ENCODE measurements around the gene HORMAD2. TPM values are rescaled to one million over a fixed set of nuclear protein-coding genes. Genes with fewer than 3 reads are reported as not detected.

The HORMAD2 gene
- total RNA-seq, 6 experiments from 2014 or later = not detected

DNA sequence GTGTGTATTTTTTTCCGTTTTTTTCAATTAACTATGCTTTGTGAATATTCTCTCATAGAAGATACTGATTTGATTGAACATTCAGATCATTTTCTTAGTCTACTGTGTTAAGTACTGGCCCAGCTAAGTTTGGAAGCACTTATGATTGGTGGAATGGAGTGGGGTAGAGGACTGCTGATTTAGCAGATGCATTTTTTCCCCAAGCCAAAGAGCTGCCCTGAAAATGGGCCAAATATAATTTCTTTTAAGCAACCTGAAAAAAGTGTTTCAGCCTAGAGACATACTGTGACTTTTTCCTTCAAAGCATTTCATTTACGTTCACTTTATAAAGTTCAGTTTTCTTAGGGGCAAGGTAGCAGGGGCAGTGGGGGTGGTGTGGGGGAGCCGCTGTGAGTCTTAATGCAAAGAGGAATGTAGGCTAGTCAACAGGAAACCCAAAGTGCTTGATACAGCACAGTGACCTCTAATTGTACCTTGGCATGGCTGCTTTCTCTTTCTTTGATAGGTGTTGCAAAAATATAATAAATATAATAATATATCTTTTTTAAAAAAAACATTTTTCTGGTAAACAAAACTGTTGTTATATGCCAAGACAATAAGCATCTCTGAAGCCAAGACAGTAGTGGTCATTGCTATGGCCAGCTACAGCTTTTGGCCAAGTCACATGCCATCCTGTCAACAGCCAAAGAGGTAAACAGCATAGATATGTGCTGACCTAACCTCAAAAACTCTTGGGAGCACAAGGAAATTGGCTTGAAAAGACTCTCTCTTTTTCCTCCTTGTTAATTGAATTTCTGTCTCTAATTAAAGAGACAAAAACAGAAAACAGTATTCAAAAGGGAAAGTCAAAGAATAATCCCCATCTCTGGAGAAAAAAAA, 107.5 kb downstream of the HORMAD2 start:
- Mint-ChIP-seq H3K9me3 (no peaks in the 10 kb centered on the region), H3K36me3 (ENCODE audit: low read depth) (no peaks in the 10 kb centered on the region), H3K27ac (no peak overlapping the region), H3K4me3 (no peak overlapping the region), H3K4me1 (ENCODE audit: low read depth) (peaks cover 26% of the 10 kb centered on the region), H3K27me3 (ENCODE audit: insufficient read depth) (peaks cover 13% of the 10 kb centered on the region)
- no peak for DNase-seq
- TF ChIP-seq, protein P1, sequence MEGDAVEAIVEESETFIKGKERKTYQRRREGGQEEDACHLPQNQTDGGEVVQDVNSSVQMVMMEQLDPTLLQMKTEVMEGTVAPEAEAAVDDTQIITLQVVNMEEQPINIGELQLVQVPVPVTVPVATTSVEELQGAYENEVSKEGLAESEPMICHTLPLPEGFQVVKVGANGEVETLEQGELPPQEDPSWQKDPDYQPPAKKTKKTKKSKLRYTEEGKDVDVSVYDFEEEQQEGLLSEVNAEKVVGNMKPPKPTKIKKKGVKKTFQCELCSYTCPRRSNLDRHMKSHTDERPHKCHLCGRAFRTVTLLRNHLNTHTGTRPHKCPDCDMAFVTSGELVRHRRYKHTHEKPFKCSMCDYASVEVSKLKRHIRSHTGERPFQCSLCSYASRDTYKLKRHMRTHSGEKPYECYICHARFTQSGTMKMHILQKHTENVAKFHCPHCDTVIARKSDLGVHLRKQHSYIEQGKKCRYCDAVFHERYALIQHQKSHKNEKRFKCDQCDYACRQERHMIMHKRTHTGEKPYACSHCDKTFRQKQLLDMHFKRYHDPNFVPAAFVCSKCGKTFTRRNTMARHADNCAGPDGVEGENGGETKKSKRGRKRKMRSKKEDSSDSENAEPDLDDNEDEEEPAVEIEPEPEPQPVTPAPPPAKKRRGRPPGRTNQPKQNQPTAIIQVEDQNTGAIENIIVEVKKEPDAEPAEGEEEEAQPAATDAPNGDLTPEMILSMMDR (IDR thresholded peaks at IDR 0.05) = no peak

GRCh38 chr22:30188911-30189310, 108.6 kb downstream of the HORMAD2 start:
- Mint-ChIP-seq H3K9me3 (no peaks in the 10 kb centered on the region), H3K4me1 (ENCODE audit: low read depth) (peaks cover 31% of the 10 kb centered on the region), H3K36me3 (ENCODE audit: low read depth) (no peaks in the 10 kb centered on the region; the same call in 1 of the 2 replicates), H3K4me3 (no peak overlapping the region), H3K27ac (no peak overlapping the region), H3K27me3 (ENCODE audit: insufficient read depth) (peaks cover 13% of the 10 kb centered on the region)
- DNase-seq = no peak
- TF ChIP-seq, protein P1 (IDR thresholded peaks at IDR 0.05) = no peak

- Mint-ChIP-seq H3K27ac (no peak overlapping the region), H3K4me3 (no peak overlapping the region), H3K27me3 (ENCODE audit: insufficient read depth) (peaks cover 10% of the 10 kb centered on the region), H3K36me3 (ENCODE audit: low read depth) (no peaks in the 10 kb centered on the region; the same call in 1 of the 2 replicates), H3K9me3 (no peaks in the 10 kb centered on the region), H3K4me1 (ENCODE audit: low read depth) (peaks cover 42% of the 10 kb centered on the region)
- TF ChIP-seq, protein P1 (IDR thresholded peaks at IDR 0.05) = no peak
- no peak for DNase-seq
Observed at GRCh38 chr22:30190574-30190973, 110.3 kb downstream of the HORMAD2 start.

GRCh38 chr22:30191040-30191701, 110.9 kb downstream of the HORMAD2 start:
- H3K4me3 Mint-ChIP-seq = no peak overlapping the region
- no peak for DNase-seq
- TF ChIP-seq, protein P1 (IDR thresholded peaks at IDR 0.05) = no peak
- H3K27me3 Mint-ChIP-seq (ENCODE audit: insufficient read depth) = peaks cover 10% of the 10 kb centered on the region
- peaks cover 48% of the 10 kb centered on the region for H3K4me1 Mint-ChIP-seq (ENCODE audit: low read depth)
- no peaks in the 10 kb centered on the region for H3K9me3 Mint-ChIP-seq
- no peak overlapping the region for H3K27ac Mint-ChIP-seq
- no peaks in the 10 kb centered on the region; the same call in 1 of the 2 replicates for H3K36me3 Mint-ChIP-seq (ENCODE audit: low read depth)

DNA sequence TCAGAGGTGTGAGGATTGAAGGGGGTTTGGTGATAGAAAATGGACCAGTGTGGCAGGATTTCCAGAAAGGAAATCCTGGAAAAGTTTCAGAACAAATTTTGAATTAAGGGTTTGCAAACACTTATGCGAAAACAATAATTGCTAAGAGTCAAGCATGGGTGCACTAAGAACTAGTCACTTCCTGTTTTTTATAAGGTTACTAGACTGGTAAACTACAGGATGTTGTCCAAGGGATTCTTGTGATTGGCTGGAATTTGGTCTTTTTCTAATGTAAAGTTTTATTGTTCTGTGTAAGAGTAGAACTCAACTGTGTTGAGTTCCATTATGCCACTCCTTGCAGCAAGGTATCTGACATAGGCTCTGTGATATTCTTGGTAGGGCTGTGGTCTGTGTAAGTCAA, 112.2 kb downstream of the HORMAD2 start:
- Mint-ChIP-seq H3K36me3 (ENCODE audit: low read depth) (no peaks in the 10 kb centered on the region; the same call in 1 of the 2 replicates), H3K27ac (no peak overlapping the region), H3K9me3 (no peaks in the 10 kb centered on the region), H3K27me3 (ENCODE audit: insufficient read depth) (peaks cover 7% of the 10 kb centered on the region), H3K4me1 (ENCODE audit: low read depth) (peaks cover 61% of the 10 kb centered on the region), H3K4me3 (no peak overlapping the region)
- TF ChIP-seq, protein P1 (IDR thresholded peaks at IDR 0.05) = no peak
- no peak for DNase-seq

Data from HFFc6 (cell line).